ENCODE data around the gene GBP4. TPM values are rescaled to one million over a fixed set of nuclear protein-coding genes. Genes with fewer than 3 reads are reported as not detected.

GBP4 gene
- total and polyA plus RNA-seq, 8 donors, result 1.8 to 17.1 (median 8.0) TPM

- Histone ChIP-seq H3K36me3 (no peaks in the 10 kb centered on the region), H3K4me3 (no peak overlapping the region), H3K27me3 (no peaks in the 10 kb centered on the region), H3K4me1 (peaks cover 0 to 76% (median 20%) of the 10 kb centered on the region in 4 donors), H3K9me3 (peaks cover 5 to 15% (median 13%) of the 10 kb centered on the region in 4 donors), H3K27ac (peak overlapping the region in 2 of 5 donors; percentile 24 to 80)
- TF ChIP-seq EP300 (IDR thresholded peaks at IDR 0.05) (no peak), POLR2A (IDR thresholded peaks at IDR 0.05) (no peak), POLR2AphosphoS5 (IDR thresholded peaks at IDR 0.05) (no peak)
- TF ChIP-seq, protein P1, sequence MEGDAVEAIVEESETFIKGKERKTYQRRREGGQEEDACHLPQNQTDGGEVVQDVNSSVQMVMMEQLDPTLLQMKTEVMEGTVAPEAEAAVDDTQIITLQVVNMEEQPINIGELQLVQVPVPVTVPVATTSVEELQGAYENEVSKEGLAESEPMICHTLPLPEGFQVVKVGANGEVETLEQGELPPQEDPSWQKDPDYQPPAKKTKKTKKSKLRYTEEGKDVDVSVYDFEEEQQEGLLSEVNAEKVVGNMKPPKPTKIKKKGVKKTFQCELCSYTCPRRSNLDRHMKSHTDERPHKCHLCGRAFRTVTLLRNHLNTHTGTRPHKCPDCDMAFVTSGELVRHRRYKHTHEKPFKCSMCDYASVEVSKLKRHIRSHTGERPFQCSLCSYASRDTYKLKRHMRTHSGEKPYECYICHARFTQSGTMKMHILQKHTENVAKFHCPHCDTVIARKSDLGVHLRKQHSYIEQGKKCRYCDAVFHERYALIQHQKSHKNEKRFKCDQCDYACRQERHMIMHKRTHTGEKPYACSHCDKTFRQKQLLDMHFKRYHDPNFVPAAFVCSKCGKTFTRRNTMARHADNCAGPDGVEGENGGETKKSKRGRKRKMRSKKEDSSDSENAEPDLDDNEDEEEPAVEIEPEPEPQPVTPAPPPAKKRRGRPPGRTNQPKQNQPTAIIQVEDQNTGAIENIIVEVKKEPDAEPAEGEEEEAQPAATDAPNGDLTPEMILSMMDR (IDR thresholded peaks at IDR 0.05), result no peak
- 2 to 16% (median 8%) methylated on average over 2 of the region's 2 CpGs for whole genome bisulfite sequencing, 5 donors
- intact Hi-C loops (cut with DNase I; ENCODE audit: low total_unique reads), result no loop called here
- DNase-seq, result peak in 1 of 2 donors; percentile 45
These were observed 1.9 kb upstream of the GBP4 start for GRCh38 chr1:89200663-89201062.

DNA sequence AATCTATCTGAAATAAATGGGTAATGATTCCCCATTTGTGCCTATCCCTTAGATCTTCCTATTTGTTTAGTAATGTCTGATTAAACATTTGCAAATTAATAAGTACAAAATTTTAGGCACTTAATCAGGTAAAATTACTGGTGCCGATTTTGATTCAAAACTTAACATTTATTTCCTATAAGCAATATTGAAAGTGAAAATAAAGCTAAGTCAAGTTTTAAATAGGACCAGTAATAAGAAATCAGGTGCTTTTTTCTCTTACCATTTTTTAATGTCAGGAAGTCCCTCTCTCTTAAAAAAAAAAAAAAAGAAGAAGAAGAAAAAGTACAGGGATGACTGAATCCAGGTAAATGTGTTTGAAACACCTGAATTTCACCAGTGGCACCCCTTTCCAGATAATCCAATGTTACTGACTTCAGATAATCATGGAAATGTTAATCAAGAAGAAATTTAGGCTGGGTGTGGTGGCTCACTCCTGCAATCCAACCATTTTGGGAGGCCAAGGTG lies 836 bp upstream of the GBP4 start:
- peaks cover 0 to 6% (median 4%) of the 10 kb centered on the region in 4 donors for H3K9me3 ChIP-seq
- TF ChIP-seq POLR2AphosphoS5 (IDR thresholded peaks at IDR 0.05), result no peak
- no peak for TF ChIP-seq EP300 (IDR thresholded peaks at IDR 0.05)
- TF ChIP-seq POLR2A (IDR thresholded peaks at IDR 0.05), result no peak
- TF ChIP-seq, protein P1 (IDR thresholded peaks at IDR 0.05), result no peak
- peak overlapping the region; percentile 48 to 57 (median 53) for H3K4me3 ChIP-seq
- no peaks in the 10 kb centered on the region for H3K27me3 ChIP-seq
- intact Hi-C loops (cut with DNase I; ENCODE audit: low total_unique reads), result no loop called here
- peak overlapping the region in 4 of 5 donors; percentile 68 to 86 (median 82) for H3K27ac ChIP-seq
- H3K4me1 ChIP-seq, result peaks cover 0 to 76% (median 20%) of the 10 kb centered on the region in 4 donors
- 10 to 35% (median 23%) methylated on average over 1 of the region's 1 CpG for WGBS, 5 donors
- no peak for DNase-seq
- peaks cover 0 to 5% (median 0%) of the 10 kb centered on the region in 4 donors for H3K36me3 ChIP-seq

GRCh38 chr1:89198081-89198480 lies 661 bp downstream of the GBP4 start:
- intact Hi-C loops (cut with DNase I; ENCODE audit: low total_unique reads), result no loop called here
- Histone ChIP-seq H3K36me3 (peaks cover 0 to 19% (median 0%) of the 10 kb centered on the region in 4 donors), H3K4me3 (peak overlapping the region; percentile 48 to 57 (median 53)), H3K9me3 (no peaks in the 10 kb centered on the region), H3K4me1 (peaks cover 0 to 72% (median 20%) of the 10 kb centered on the region in 4 donors), H3K27ac (peak overlapping the region in 4 of 5 donors; percentile 68 to 86 (median 82)), H3K27me3 (no peaks in the 10 kb centered on the region)
- TF ChIP-seq POLR2AphosphoS5 (IDR thresholded peaks at IDR 0.05) (no peak), EP300 (IDR thresholded peaks at IDR 0.05) (no peak), POLR2A (IDR thresholded peaks at IDR 0.05) (no peak)
- TF ChIP-seq, protein P1 (IDR thresholded peaks at IDR 0.05), result no peak
- DNase-seq, result peak in 1 of 2 donors; percentile 6
- 1 to 7% (median 4%) methylated on average over 8 of the region's 8 CpGs for WGBS, 5 donors

- Histone ChIP-seq H3K9me3 (no peaks in the 10 kb centered on the region), H3K27me3 (no peaks in the 10 kb centered on the region), H3K27ac (no peak overlapping the region), H3K36me3 (peaks cover 0 to 44% (median 0%) of the 10 kb centered on the region in 4 donors), H3K4me1 (peaks cover 0 to 46% (median 6%) of the 10 kb centered on the region in 4 donors), H3K4me3 (peak overlapping the region in 1 of 4 donors; percentile 55)
- DNase-seq, result no peak
- 73 to 88% (median 81%) methylated on average over 3 of the region's 3 CpGs for WGBS, 5 donors
- TF ChIP-seq POLR2AphosphoS5 (IDR thresholded peaks at IDR 0.05) (no peak), EP300 (IDR thresholded peaks at IDR 0.05) (no peak), POLR2A (IDR thresholded peaks at IDR 0.05) (no peak)
- TF ChIP-seq, protein P1 (IDR thresholded peaks at IDR 0.05), result no peak
- intact Hi-C loops (cut with DNase I; ENCODE audit: low total_unique reads), result no loop called here
These were observed 3.3 kb downstream of the GBP4 start for GRCh38 chr1:89195476-89195875.
